ENCODE data around the gene NOL12. TPM values are rescaled to one million over a fixed set of nuclear protein-coding genes. Genes with fewer than 3 reads are reported as not detected.
"Not testable (repeated sequence)": the region's sequence is repeated elsewhere in the genome, so short reads cannot be mapped to it uniquely, and the experiment has no call there.

NOL12 gene, protein sequence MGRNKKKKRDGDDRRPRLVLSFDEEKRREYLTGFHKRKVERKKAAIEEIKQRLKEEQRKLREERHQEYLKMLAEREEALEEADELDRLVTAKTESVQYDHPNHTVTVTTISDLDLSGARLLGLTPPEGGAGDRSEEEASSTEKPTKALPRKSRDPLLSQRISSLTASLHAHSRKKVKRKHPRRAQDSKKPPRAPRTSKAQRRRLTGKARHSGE
- polyA plus RNA-seq (2013, experiment 1 of 2; ENCODE audit: insufficient read length) = 17.0 TPM
- polyA plus RNA-seq (2013, experiment 2 of 2; ENCODE audit: insufficient read length) = 13.1 TPM

- DNase-seq = peak; percentile 88
These were observed at the start of gene NOL12 for GRCh38 chr22:37686002-37686982. Gene NOL12 (plus strand): TSS chr22:37686343. CDS start chr22:37686393, 50 bp downstream.

GRCh38 chr22:37636949-37637273 lies 49.2 kb upstream of the NOL12 start:
- DNase-seq = no peak

- no peak for DNase-seq
These were observed 47.6 kb upstream of the NOL12 start for GRCh38 chr22:37638391-37639069.

- peak; percentile 37 for DNase-seq
These were observed 46.9 kb upstream of the NOL12 start, which contains the start of gene SH3BP1 for GRCh38 chr22:37639070-37639760. Gene SH3BP1 (plus strand): TSS chr22:37639669. CDS start chr22:37639788, 119 bp downstream.

GRCh38 chr22:37639771-37640590 lies 46.2 kb upstream of the NOL12 start:
- no peak for DNase-seq

GRCh38 chr22:37640591-37641560 lies 45.3 kb upstream of the NOL12 start:
- no peak for DNase-seq

GRCh38 chr22:37641561-37641949 lies 44.6 kb upstream of the NOL12 start:
- DNase-seq = no peak

DNA sequence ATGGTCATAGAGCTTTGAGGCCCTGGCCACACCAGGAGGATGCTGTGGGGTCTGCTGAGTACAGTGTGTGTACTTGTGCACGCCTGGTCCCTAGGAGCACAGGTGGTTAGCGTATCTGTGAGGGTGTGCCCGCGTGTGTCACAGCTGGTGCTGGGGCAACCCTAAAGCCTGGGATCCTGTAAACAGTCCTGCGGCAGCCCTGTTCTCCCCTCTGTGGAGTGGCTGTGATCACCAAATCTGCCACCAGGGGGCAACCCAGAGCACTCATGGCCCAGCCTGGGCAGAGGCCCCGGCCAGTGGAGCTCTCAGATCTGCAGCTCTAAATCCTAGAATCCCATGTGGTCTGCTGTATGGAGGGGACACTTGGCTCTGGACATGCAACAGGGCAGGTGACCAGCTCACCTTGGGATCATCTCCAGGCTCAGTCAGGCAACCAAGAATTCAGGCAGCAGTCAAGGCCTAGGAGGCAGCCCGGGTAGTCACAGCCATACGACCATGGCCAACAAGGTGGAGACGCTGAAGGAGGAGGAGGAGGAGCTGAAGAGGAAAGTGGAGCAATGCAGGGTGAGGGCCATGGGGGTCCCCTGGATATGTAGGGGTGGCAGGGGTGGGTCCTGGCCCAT lies 42.8 kb upstream of the NOL12 start:
- peak; percentile 69 for DNase-seq

- no peak for DNase-seq
These were observed 38.8 kb upstream of the NOL12 start for GRCh38 chr22:37647317-37647716.

DNA sequence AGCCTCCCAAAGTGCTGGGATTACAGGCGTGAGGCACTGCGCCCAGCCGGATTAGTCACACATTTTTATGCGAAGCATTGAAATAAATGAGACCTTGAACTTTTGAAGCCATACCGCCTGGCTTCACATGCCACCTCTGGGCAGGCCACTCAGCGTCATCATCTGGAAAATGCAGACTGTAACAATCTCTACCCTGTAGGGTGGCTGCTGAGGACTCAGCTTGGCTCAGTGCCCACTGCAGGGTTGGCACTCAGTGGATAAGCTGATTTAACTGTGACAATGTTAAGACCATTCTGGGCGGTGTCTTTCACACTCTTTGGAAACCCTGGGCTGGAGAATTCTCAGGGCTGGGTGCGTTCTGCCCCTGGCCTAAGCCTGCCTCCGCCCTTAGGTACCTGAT lies 38.2 kb upstream of the NOL12 start:
- no peak for DNase-seq

DNA sequence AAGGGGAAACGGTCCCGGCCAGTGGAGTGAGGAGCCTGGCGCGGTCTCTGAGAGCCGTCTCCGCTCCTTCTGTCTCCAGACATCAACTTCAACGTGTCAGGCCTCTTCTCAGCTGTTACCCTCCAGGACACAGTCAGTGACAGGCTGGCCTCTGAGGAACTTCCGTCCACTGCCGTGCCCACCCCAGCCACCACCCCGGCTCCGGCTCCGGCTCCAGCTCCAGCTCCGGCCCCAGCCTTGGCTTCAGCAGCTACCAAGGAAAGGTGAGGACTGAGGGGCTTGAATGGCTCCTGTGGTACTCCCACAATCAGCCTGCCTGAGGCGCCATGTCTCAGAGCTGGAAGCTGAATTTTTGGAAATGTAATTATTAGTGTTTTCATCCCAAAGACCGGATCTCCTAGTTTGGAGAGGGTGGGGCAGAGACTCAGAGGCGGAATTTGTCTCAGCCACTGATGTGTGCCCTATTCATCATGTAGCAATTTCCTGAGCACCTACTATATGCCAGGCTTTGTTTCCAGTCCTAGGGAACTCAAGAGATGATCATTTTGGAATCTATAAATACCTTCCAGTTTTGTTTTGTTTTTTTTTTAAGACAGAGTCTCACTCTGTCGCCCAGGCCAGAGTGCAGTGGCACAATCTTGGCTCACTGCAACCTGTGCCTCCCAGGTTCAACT lies 35.5 kb upstream of the NOL12 start:
- no peak for DNase-seq

DNA sequence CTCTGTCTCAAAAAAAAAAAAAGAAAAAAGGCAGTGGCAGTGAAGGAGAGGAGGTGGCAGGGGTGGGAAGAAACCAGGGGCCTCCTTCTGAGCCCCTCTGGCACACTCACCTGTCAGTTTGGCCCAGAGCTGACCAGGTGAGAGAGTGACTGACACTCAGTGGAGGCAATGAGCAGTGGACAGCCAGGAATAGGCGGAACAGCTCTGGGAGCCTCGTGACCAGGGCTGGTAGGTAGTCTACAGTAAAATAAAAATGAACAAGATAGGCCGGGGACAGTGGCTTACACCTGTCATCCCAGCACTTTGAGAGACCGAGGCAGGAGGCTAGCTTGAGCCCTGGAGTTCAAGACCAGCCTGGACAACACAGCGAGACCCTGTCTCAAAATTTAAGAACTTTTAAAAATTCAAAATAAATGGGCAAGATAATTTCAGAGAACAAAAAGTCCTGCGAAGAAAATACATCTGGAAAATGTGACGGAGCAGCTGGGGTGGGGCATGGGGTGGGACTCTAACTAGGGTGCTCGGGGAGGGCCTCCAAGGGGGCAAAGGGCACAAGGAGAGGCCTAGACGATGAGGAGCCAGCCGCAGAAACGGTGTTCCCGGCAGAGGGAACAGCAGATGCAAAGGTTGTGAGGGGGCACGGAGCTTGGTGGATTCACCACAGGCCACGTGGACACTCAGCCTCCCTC lies 31.4 kb upstream of the NOL12 start:
- DNase-seq = no peak

GRCh38 chr22:37655252-37655563 lies 30.9 kb upstream of the NOL12 start:
- no peak for DNase-seq

- not testable (repeated sequence) for DNase-seq
These were observed 29.6 kb upstream of the NOL12 start for GRCh38 chr22:37656583-37656982.

DNA sequence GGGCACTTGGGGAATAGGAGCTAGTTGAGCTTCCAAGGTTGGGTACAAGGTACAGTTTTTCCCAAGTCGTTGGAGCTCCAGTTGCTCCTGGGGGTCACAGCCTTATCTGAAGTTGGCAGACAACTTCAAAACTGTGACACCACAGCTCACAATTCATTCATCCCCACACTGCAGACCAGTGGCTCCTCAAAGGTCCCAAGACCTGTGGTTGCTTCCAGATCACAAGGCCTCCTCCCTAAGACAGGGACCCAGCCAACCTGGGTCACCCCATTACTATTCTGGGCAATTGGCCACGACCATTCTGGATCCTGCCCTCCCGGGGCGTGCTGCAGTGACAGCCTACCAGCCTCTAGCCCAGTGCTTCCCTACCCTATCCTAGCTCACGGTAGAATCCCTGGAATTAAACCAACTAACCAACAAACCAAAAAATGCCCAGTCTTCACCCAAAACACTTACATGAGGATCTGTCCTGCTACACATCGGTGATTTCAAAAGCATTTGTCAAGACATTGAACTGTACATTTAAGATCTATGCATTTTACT lies 28.5 kb upstream of the NOL12 start:
- no peak for DNase-seq

DNA sequence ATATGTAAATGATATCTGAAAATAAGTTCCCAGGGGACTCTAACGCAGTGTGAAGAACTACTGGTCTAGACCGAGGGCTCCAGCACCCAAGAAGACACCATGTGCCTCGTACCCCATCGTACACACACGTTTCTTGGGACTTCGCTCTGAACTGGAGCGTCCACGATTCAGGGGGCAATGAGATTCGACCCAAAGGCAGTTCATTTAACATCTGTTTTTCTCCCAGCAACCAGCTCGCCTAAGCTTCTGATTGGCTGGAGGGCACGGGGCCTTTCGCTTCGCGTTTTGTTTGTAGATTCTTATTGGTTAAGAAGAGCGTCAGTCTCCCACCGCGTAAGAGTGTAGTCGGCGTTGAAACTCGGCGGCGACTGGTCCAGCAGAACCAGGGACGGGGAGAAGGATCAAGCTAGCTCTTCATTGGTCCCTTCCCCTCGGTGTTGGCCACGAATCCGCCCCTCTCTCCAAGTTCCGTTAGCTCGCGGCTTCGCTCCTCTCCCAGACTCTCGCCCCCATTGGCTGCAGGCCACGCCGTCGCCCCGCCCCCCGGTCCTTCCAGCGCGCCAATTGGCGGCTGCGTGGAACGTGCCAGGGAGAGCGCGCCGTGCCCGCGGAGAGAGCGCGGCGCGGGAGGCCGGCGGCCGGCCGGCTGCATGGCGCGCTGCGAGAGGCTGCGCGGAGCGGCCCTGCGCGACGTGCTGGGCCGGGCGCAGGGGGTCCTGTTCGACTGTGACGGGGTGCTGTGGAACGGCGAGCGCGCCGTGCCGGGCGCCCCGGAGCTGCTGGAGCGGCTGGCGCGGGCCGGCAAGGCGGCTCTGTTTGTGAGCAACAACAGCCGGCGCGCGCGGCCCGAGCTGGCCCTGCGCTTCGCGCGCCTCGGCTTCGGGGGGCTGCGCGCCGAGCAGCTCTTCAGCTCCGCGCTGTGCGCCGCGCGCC lies 27.7 kb upstream of the NOL12 start, which contains the start of gene PDXP:
Gene PDXP (plus strand): TSS at position 591 of the 933 bp plus-strand sequence. CDS start 60 bp downstream, at position 651.
- DNase-seq = peak; percentile 100

Data from fibroblast of skin of scalp (primary cell).